GM12875 (cell line): ENCODE data around the gene CACNA1H.
"Not testable (repeated sequence)": the region's sequence is repeated elsewhere in the genome, so short reads cannot be mapped to it uniquely, and the experiment has no call there.

Experiments used
- H3K4me3 ChIP-seq: one replicate; pipeline ENCODE4 v1.5.1; 2011; ENCODE audit warnings: low read depth, low read length, control low read depth
- TF ChIP-seq, protein P1 (sequence below): IDR thresholded peaks from 2 replicates; pipeline ENCODE4 v1.5.1; 2011; ENCODE audit warnings: low read depth, mild to moderate bottlenecking, control low read depth, inconsistent platforms, low read length, moderate library complexity, borderline replicate concordance; ENCODE audit not compliant: insufficient read depth

CACNA1H gene

GRCh38 chr16:1232049-1232748, 79.3 kb downstream of the CACNA1H start:
- not testable (repeated sequence) for H3K4me3 ChIP-seq

DNA sequence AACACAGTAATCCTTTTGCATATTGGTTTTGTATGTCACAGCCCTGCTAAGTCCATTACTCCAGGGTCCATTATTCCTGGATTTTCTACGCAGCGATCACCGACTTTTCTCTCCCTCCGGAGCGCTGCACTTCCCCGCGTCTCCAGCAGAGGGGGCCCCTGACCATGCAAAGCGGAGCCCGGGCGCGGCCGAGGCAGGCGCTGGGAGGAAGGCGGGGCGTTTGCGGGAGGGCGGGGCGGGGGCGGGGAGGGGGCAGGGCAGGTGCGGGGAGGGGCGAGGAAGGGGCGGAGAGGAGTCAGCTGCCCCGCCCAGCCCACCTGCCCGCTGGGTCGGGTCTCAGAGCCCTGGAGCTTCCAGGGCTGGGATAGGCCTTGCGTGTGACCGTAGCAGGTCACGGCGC, 83.8 kb downstream of the CACNA1H start:
- H3K4me3 ChIP-seq: not testable (repeated sequence)

- no peak overlapping the region for H3K4me3 ChIP-seq
- TF ChIP-seq, protein P1, sequence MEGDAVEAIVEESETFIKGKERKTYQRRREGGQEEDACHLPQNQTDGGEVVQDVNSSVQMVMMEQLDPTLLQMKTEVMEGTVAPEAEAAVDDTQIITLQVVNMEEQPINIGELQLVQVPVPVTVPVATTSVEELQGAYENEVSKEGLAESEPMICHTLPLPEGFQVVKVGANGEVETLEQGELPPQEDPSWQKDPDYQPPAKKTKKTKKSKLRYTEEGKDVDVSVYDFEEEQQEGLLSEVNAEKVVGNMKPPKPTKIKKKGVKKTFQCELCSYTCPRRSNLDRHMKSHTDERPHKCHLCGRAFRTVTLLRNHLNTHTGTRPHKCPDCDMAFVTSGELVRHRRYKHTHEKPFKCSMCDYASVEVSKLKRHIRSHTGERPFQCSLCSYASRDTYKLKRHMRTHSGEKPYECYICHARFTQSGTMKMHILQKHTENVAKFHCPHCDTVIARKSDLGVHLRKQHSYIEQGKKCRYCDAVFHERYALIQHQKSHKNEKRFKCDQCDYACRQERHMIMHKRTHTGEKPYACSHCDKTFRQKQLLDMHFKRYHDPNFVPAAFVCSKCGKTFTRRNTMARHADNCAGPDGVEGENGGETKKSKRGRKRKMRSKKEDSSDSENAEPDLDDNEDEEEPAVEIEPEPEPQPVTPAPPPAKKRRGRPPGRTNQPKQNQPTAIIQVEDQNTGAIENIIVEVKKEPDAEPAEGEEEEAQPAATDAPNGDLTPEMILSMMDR: no peak
Observed at GRCh38 chr16:1237990-1238389, 85.1 kb downstream of the CACNA1H start.

DNA sequence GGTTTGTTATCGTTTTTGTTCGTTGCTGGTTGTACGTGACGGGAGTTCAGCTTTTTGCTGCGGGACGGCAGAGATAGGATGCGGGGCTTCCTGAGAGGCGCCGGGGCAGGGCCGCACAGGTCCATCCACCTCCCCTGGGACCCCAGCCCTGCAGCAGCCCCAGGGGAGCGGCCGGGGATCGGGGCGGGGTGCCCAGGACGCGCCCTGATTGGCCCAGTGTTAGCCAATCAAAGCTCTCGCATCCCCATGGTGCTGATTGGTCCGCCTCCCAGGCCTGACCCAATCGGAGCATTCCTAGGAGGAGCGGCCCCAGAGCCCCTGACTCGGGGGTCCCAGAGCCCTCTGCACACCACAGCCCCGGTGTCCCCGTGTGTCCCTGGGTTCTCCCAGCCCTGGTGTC, 86.0 kb downstream of the CACNA1H start:
- H3K4me3 ChIP-seq: not testable (repeated sequence)

DNA sequence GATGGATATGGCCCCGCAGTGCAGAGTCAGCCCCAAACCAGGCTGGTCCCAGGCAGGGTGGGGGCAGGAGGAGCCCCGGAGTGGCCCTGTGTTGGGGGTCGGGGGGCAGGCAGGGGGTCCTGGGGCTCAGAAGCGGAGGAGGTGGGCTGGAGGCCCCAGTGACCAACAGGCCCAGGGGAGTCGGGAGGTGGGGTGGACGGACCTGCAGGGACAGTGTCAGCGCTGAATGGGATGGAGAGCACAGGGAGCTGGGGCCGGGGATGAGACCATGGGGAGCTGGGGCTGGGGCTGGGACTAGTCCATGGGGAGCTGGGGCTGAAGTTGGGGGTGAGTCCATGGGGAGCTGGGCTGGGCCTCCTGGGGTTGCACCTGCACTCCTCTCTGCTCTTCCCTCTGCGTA, 86.7 kb downstream of the CACNA1H start:
- not testable (repeated sequence) for H3K4me3 ChIP-seq

DNA sequence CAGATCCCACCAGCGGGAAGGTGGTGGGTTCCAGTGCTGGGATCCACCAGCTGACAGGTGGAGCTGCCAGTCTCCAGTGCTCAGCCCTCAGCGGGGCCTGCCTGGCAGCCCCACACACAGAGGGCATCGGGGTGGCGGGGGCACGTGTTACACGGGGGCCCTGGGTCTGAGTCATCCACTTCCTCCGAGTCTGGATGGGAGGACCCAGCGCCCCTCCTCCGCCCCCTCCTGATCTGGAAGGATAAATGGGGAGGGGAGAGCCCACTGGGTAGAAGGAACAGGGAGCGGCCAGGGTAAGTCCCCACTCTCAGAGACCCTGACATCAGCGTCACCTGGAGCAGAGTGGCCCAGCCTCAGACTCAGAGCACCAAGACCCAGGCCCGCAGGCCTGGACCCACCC, 87.5 kb downstream of the CACNA1H start, which contains the start of gene TPSAB1:
TPSAB1 (plus strand) TSS at position 270 of the 400 bp plus-strand sequence. CDS start 234 bp downstream, outside the sequence.
- H3K4me3 ChIP-seq: not testable (repeated sequence)

- not testable (repeated sequence) for H3K4me3 ChIP-seq
Observed at GRCh38 chr16:1241081-1241480, 88.2 kb downstream of the CACNA1H start.

DNA sequence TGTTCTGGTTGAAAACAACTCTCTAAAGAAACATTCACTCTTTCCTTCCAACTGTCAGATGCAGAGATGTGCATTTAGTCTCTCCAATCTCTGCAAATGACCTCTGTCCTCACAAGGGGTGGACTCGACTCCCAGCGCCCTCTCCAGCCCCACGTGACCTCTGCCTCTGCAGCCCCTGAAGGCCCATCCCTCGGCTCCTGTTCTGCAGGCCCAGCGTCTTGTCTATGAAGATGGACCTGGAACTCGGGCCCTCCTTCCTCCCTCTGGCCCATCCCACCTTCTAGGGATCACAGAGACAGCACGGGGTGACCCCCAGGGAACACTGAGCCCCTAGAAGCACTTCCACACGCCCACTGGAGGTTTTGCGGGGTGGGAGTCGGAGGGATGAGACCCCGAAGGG, 90.5 kb downstream of the CACNA1H start:
- not testable (repeated sequence) for H3K4me3 ChIP-seq

DNA sequence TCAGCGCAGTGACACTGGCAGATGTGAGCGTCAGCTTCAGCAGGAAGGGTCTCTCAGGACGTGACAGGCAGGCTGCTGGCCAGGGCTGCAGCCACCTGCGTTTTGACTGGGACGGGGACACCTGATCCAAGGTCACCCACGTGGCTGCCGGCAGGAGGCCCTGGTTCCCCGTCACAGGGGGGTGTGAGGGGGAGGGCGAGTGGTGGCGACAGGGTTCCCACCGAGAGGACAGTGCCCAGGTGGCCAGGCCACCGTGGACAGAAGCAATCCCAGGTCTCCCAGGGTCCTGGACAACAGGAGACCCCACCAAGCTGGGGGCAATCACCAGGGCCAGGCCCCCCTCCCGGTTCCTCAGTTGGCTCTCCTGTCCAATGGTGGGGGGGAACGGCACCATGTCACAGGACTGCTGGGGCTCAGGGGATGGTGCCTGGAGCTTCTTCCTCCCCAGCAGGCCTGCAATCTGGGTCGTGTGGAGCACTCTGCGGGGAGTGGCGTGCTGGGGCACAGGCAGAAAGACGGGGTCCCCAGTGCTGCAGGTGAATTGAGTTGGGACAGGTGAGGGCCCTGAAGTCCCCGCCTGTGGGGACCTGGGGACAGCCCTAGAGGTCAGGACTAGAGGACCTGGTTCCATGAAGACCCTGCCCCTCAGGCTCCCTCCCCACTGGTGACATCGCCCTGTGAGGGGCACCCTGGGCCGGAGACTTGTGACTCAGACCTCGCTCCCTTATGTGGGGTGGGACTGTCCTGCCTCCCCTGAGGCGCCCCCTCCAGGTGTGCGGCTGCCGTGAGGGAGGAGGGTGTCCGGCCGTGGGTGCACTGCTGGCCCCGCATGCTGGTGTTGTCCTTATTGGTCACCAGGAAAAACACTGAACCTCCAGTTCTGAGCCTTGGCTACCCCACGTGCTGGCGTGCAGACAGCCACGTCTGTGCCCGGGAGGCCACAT, 91.3 kb downstream of the CACNA1H start:
- not testable (repeated sequence) for H3K4me3 ChIP-seq

DNA sequence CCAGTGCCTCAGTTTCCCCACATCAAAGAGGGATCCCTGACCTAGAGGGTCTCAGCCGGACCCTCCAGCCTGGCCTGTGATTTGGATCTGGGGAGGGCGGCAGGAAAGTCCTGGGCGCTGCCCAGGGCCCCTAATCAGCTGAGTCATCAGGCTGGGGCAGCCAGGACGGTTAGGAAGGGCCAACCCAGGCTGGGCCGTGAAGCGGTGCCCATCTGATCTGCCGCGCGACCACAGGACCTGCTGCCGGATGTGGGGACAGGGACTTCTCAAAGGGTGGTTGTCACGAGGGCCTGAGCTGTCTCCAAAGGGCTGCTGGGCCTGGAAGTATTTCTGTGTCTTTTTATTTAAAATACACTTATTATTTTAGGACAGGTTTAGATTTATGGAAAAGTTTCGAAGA, 92.0 kb downstream of the CACNA1H start:
- H3K4me3 ChIP-seq: no peak overlapping the region
- TF ChIP-seq, protein P1: no peak

DNA sequence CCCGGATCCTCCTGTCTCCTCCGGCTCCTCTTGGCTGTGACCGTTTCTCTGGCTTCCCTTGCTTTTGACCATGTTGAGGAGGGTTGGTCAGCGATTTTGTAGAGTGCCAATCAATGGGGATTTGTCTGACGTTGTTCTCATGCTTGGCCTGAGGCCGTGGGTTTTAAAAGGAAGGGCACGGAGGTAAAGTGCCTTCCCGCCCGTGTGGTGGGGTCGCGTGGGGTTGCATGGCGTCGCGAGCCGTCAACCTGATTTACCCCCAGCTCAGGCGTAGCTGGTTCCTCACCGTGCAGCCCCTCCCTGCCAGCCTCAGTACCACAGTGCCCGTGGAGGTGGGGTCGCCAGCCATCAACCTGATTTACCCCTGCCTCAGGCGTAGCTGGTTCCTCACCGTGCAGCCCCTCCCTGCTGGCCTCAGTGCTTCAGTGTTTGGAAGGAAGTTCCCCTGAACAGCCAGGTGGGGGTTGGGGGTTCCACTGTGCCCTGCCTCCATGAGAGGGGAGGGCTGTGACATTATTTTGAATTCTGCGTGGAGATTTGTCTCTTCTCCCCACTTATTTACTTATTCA, 92.6 kb downstream of the CACNA1H start:
- TF ChIP-seq, protein P1: no peak
- no peak overlapping the region for H3K4me3 ChIP-seq

DNA sequence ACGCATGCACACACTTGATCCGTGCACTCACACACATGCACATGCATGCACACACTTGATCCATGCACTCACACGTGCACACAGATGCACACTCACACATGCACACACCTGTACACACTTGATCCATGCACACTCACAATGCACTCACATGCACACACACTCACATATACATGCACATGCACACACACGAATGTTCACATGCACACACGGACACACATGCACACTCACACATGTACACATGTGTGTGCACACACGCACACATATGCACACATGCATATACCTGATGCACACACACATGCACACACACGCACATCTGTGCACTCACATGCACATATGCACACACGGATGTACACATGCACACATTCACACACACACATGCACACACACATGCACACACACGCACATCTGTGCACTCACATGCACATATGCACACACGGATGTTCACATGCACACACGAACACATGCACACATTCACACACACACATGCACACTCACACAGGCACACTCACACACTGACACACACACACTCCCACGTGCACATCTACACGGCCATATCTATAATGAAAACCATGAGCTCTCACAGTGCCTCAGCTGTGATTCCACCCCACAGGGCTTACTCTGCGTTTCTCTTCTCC, 95.1 kb downstream of the CACNA1H start:
- not testable (repeated sequence) for H3K4me3 ChIP-seq

- not testable (repeated sequence) for H3K4me3 ChIP-seq
Observed at GRCh38 chr16:1249031-1249755, 96.3 kb downstream of the CACNA1H start.

GRCh38 chr16:1253701-1254364, 100.9 kb downstream of the CACNA1H start:
- H3K4me3 ChIP-seq: not testable (repeated sequence)

- not testable (repeated sequence) for H3K4me3 ChIP-seq
Observed at GRCh38 chr16:1254821-1255220, 101.9 kb downstream of the CACNA1H start.
